Measurements from ENCODE around the gene MYL4. TPM values are rescaled to one million over a fixed set of nuclear protein-coding genes. Genes with fewer than 3 reads are reported as not detected.

The MYL4 gene
- total RNA-seq, 2 experiments from 2014 or later = not detected

DNA sequence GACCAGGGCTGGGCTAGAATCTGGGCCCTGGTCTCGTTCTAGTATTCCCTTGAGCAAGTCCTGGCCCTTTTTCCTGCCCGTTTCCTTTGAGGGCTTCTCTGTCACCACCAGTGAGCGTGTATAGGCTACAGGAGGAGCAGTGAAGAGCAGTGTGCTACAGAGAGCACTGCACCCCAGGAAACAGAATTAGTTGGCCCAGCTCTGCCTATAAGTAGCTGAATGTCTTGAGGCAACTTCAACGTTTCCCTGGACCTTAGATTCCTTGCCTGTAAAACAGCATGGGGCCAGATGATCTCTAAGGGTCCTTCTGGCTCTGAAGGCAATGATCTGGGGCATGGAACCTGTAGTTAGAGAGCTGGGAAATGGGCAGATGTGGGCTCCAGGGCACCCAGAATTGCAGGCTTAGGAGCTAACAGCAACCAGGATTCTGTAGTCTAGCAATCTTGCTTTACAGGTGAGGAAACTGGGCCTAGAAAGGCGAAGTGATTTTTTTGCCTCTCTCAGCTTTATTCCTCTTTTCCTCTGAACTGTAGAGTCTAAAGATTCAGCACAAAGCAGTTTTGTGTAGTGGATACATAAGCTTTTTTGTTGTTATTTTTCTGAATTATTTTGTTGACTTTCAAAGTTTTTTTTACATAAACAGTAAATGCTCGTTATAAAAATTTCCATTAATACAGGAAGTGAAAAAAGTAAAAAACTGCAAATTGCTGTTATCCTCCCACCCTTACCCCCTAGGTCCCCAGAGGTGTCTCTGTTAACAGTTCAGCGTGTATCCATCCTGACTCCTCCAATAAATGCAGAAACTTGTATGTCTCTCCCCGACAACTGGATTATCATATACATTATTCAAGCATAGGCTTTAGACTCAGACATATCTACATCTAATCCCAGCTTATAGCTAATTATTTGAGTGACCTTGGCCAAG, 1.7 kb upstream of the MYL4 start:
- no peak overlapping the region for H3K27ac Mint-ChIP-seq
- H3K9me3 Mint-ChIP-seq = no peaks in the 10 kb centered on the region
- DNase-seq = no peak
- TF ChIP-seq, protein P1, sequence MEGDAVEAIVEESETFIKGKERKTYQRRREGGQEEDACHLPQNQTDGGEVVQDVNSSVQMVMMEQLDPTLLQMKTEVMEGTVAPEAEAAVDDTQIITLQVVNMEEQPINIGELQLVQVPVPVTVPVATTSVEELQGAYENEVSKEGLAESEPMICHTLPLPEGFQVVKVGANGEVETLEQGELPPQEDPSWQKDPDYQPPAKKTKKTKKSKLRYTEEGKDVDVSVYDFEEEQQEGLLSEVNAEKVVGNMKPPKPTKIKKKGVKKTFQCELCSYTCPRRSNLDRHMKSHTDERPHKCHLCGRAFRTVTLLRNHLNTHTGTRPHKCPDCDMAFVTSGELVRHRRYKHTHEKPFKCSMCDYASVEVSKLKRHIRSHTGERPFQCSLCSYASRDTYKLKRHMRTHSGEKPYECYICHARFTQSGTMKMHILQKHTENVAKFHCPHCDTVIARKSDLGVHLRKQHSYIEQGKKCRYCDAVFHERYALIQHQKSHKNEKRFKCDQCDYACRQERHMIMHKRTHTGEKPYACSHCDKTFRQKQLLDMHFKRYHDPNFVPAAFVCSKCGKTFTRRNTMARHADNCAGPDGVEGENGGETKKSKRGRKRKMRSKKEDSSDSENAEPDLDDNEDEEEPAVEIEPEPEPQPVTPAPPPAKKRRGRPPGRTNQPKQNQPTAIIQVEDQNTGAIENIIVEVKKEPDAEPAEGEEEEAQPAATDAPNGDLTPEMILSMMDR (IDR thresholded peaks at IDR 0.05) = no peak
- CTCF ChIA-PET = interaction anchor here (1.7 kb wide), 1 partner anchor 408 kb away, joined by 8 read pairs; no protein-coding TSS in a partner anchor
- intact Hi-C loops (cut with micrococcal nuclease) = no loop called here
- POLR2A ChIA-PET = interaction anchor here (0.6 to 3.0 kb wide), 4 partner anchors 12 to 282 kb away, joined by 3 to 14 read pairs (median 3); no protein-coding TSS in a partner anchor
- H3K36me3 Mint-ChIP-seq (ENCODE audit: low read depth) = no peaks in the 10 kb centered on the region
- no peak for ATAC-seq
- H3K4me3 Mint-ChIP-seq = no peak overlapping the region
- no peaks in the 10 kb centered on the region for H3K27me3 Mint-ChIP-seq
- peaks cover 44% of the 10 kb centered on the region for H3K4me1 Mint-ChIP-seq (ENCODE audit: low read depth)

DNA sequence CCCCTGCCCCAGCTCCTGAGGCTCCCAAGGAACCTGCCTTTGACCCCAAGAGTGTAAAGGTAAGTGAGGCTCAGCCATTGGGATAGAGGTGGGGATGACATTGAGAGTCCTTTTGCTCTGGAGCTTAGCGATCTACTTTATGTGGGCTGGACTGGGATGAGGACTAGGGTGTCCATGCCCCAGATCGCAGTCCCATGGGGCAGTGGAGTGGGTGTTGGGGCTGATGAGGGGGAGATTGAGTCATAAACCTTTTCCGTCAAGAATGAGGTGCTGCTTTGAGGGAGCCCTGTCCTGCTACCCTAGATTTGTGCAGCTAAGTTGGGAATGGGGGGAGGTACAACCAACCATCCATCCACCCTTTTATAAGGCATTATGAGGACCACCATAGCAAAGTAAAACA, 351 bp downstream of the MYL4 start:
- Mint-ChIP-seq H3K27me3 (no peaks in the 10 kb centered on the region), H3K4me1 (ENCODE audit: low read depth) (peaks cover 30% of the 10 kb centered on the region), H3K27ac (no peak overlapping the region), H3K36me3 (ENCODE audit: low read depth) (no peaks in the 10 kb centered on the region), H3K4me3 (no peak overlapping the region), H3K9me3 (no peaks in the 10 kb centered on the region)
- POLR2A ChIA-PET = interaction anchor here (0.9 kb wide), 1 partner anchor 11 kb away, joined by 3 read pairs; no protein-coding TSS in a partner anchor
- no peak for ATAC-seq
- DNase-seq = no peak
- intact Hi-C loops (cut with micrococcal nuclease) = no loop called here
- CTCF ChIA-PET = interaction anchor here (0.9 to 1.3 kb wide), 2 partner anchors 106 to 406 kb away, joined by 3 to 5 read pairs; no protein-coding TSS in a partner anchor
- TF ChIP-seq, protein P1 (IDR thresholded peaks at IDR 0.05) = no peak

DNA sequence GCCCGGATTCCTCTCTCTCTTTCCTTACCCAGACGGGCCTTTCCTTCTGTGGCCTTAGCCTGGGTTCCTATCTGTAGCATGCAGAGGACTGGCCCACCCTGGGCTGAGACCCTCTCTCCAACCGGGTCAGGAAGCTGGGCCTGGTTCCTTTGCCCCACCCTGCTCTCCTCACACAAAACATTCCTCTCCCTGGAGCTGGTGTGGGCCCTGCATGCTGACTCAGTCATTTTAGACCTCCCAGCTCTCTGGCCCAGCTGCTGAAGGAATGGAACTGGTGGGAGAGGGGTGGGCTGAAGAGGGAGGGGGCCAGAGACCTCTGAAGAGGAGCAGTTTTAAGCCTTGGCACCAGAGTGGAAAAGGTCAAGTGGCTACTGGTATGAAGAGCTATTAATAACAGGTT, 957 bp downstream of the MYL4 start:
- peaks cover 24% of the 10 kb centered on the region for H3K4me1 Mint-ChIP-seq (ENCODE audit: low read depth)
- CTCF ChIA-PET = interaction anchor here (1.3 kb wide), 1 partner anchor 406 kb away, joined by 3 read pairs; no protein-coding TSS in a partner anchor
- no peaks in the 10 kb centered on the region for H3K9me3 Mint-ChIP-seq
- TF ChIP-seq, protein P1 (IDR thresholded peaks at IDR 0.05) = no peak
- POLR2A ChIA-PET = interaction anchor here (0.9 kb wide), 1 partner anchor 10 kb away, joined by 3 read pairs; no protein-coding TSS in a partner anchor
- intact Hi-C loops (cut with micrococcal nuclease) = no loop called here
- no peak for ATAC-seq
- no peak for DNase-seq
- no peak overlapping the region for H3K27ac Mint-ChIP-seq
- H3K4me3 Mint-ChIP-seq = no peak overlapping the region
- no peaks in the 10 kb centered on the region for H3K36me3 Mint-ChIP-seq (ENCODE audit: low read depth)
- no peaks in the 10 kb centered on the region for H3K27me3 Mint-ChIP-seq

DNA sequence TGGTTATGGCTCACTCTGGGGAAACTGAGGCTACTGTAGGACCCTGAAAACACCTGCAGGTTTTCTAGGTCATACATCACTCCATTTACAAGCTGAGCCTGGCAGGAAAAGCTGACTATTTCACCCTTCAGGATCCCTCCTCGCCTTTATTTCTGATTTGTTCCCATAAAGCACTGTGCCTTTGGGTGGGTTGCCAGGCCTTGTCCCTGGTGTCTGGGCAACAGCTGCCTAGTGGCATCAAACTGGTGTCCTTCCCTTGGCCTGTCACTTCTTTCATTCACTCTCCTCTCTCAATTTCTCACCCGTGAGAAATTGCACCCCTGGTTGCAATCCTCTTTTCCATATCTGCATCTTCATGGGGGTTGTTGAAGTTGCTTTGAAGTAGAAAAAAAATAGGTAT, 1.6 kb downstream of the MYL4 start:
- Mint-ChIP-seq H3K4me3 (no peak overlapping the region), H3K9me3 (no peaks in the 10 kb centered on the region), H3K27me3 (no peaks in the 10 kb centered on the region), H3K4me1 (ENCODE audit: low read depth) (peaks cover 18% of the 10 kb centered on the region), H3K27ac (no peak overlapping the region), H3K36me3 (ENCODE audit: low read depth) (no peaks in the 10 kb centered on the region)
- DNase-seq = no peak
- intact Hi-C loops (cut with micrococcal nuclease) = no loop called here
- CTCF ChIA-PET = no interaction called here
- no peak for ATAC-seq
- TF ChIP-seq, protein P1 (IDR thresholded peaks at IDR 0.05) = no peak
- POLR2A ChIA-PET = interaction anchor here (0.9 kb wide), 1 partner anchor 10 kb away, joined by 3 read pairs; no protein-coding TSS in a partner anchor

DNA sequence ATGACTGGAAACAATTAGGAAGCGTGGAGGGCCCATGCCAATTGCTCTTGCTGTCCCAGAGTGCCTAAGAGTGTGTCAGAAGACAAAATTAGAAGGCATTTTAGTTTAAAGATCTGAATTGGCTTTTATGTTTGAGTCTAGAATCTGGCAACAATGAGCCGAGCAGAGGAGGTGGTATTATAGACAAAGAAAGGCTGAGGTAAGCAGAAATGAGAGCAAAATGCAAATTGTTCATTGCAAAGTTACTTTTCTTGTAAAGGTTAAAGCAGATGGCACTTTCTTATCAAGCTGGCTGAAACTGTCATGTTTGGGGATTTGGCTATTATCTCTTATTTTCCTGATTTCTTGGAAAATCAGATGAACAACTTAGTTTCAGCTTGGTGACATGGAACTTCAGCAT, 3.3 kb downstream of the MYL4 start:
- Mint-ChIP-seq H3K27me3 (no peaks in the 10 kb centered on the region), H3K9me3 (no peaks in the 10 kb centered on the region), H3K4me1 (ENCODE audit: low read depth) (peaks cover 11% of the 10 kb centered on the region), H3K36me3 (ENCODE audit: low read depth) (no peaks in the 10 kb centered on the region), H3K27ac (no peak overlapping the region), H3K4me3 (no peak overlapping the region)
- ATAC-seq (no peak), DNase-seq (no peak)
- ChIA-PET CTCF (no interaction called here), POLR2A (no interaction called here)
- intact Hi-C loops (cut with micrococcal nuclease) = no loop called here
- TF ChIP-seq, protein P1 (IDR thresholded peaks at IDR 0.05) = no peak

Data from activated CD8-positive, alpha-beta T cell treated with anti-CD3 and anti-CD28 coated beads for 36 hours (primary cell).